Stimulated activated naive CD4-positive, alpha-beta T cell (primary cell): ENCODE measurements around the gene PTCRA.
"Not testable (repeated sequence)": the region's sequence is repeated elsewhere in the genome, so short reads cannot be mapped to it uniquely, and the experiment has no call there.

Experiments
- DNase-seq, 6 experiments: peaks; one replicate each; lab custom pipeline; 2025; lab: John Stamatoyannopoulos, UW

The PTCRA gene

GRCh38 chr6:42941356-42941755, 25.5 kb downstream of the PTCRA start:
- not testable (repeated sequence) for DNase-seq

- no peak for DNase-seq
Observed at GRCh38 chr6:42942444-42942843, 26.6 kb downstream of the PTCRA start.

GRCh38 chr6:42947950-42948349, 32.1 kb downstream of the PTCRA start:
- no peak for DNase-seq

- no peak for DNase-seq
Observed at GRCh38 chr6:42952389-42952788, 36.5 kb downstream of the PTCRA start.

GRCh38 chr6:42954405-42954804, 38.6 kb downstream of the PTCRA start:
- not testable (repeated sequence) for DNase-seq

GRCh38 chr6:42958125-42958524, 42.3 kb downstream of the PTCRA start:
- DNase-seq = no peak

- no peak for DNase-seq
Observed at GRCh38 chr6:42959917-42960242, 44.0 kb downstream of the PTCRA start.

GRCh38 chr6:42960243-42961019, 44.6 kb downstream of the PTCRA start, which contains the start of gene GNMT:
GNMT (plus strand) TSS chr6:42960754; CDS start chr6:42960768, 14 bp downstream.
- DNase-seq = peak; percentile 15 to 60 (median 32)

- no peak for DNase-seq
Observed at GRCh38 chr6:42961020-42961470, 45.2 kb downstream of the PTCRA start.

GRCh38 chr6:42962096-42962495, 46.2 kb downstream of the PTCRA start:
- no peak for DNase-seq

- DNase-seq = no peak
Observed at GRCh38 chr6:42962502-42963178, 46.8 kb downstream of the PTCRA start.

- DNase-seq = no peak
Observed at GRCh38 chr6:42963179-42963854, 47.5 kb downstream of the PTCRA start.

- DNase-seq = peak in 3 of 6 experiments; percentile 7 to 41 (median 9)
Observed at GRCh38 chr6:42963855-42964605, 48.2 kb downstream of the PTCRA start.

- DNase-seq = no peak
Observed at GRCh38 chr6:42966571-42966970, 50.7 kb downstream of the PTCRA start.

GRCh38 chr6:42967228-42967627, 51.4 kb downstream of the PTCRA start:
- DNase-seq = no peak

GRCh38 chr6:42968126-42968701, 52.4 kb downstream of the PTCRA start:
- DNase-seq = no peak

GRCh38 chr6:42968783-42969182, 52.9 kb downstream of the PTCRA start:
- DNase-seq = no peak

- DNase-seq = no peak
Observed at GRCh38 chr6:42969431-42969830, 53.6 kb downstream of the PTCRA start.

GRCh38 chr6:42969934-42970333, 54.1 kb downstream of the PTCRA start:
- DNase-seq = no peak

GRCh38 chr6:42970871-42971612, 55.2 kb downstream of the PTCRA start:
- DNase-seq = no peak

- no peak for DNase-seq
Observed at GRCh38 chr6:42971746-42972327, 56.0 kb downstream of the PTCRA start.
